HG02852 (cell line): ENCODE results near the gene KLHL15.
"Not testable (repeated sequence)": the region's sequence is repeated elsewhere in the genome, so short reads cannot be mapped to it uniquely, and the experiment has no call there.

Experiments
- ATAC-seq: cut with Tn5 transposase; IDR thresholded peaks from one replicate; pipeline ENCODE4 v1.9.1; 2021; ENCODE audit warnings: mild to moderate bottlenecking, moderate library complexity; ENCODE audit not compliant: unreplicated experiment

The KLHL15 gene, protein sequence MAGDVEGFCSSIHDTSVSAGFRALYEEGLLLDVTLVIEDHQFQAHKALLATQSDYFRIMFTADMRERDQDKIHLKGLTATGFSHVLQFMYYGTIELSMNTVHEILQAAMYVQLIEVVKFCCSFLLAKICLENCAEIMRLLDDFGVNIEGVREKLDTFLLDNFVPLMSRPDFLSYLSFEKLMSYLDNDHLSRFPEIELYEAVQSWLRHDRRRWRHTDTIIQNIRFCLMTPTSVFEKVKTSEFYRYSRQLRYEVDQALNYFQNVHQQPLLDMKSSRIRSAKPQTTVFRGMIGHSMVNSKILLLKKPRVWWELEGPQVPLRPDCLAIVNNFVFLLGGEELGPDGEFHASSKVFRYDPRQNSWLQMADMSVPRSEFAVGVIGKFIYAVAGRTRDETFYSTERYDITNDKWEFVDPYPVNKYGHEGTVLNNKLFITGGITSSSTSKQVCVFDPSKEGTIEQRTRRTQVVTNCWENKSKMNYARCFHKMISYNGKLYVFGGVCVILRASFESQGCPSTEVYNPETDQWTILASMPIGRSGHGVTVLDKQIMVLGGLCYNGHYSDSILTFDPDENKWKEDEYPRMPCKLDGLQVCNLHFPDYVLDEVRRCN

DNA sequence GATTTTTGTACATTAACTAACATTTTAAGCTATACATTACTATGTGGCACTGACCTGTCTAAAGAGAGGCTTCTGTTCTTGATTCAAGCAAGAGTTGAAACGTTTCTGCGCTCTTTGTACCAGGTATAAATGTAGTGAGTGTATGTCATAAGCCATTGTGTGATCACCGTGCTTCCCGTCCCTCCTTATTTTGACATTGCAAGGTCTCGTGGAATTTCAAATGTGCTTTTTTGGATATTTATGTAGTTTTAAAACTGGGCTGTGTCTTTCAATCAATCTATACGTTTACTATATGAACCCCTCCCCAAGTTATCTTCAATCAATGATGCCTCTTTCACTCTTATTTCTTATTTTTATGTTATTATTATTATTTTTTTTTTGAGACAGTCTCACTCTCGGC lies at the start of gene KLHL15:
TSS of gene KLHL15 (minus strand) at position 101 of the 400 bp plus-strand sequence. CDS start 20,493 bp downstream, outside the sequence.
- no peak for ATAC-seq

DNA sequence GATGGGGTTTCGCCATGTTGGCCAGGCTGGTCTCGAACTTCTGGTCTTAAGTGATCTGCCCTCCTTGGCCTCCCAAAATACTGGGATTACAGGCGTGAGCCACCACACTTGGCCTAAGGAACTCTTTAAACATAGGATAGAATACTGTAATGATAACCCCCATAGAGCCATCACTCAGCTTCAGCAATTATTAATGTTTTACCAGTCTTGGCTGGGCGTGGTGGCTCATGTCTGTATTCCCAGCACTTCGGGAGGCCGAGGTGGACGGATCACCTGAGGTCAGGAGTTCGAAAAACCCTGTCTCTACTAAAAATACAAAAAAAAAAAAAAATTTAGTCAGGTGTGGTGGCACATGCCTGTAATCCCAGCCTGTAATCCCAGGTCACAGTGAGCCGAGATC lies 42.9 kb upstream of the KLHL15 start:
- no peak for ATAC-seq

DNA sequence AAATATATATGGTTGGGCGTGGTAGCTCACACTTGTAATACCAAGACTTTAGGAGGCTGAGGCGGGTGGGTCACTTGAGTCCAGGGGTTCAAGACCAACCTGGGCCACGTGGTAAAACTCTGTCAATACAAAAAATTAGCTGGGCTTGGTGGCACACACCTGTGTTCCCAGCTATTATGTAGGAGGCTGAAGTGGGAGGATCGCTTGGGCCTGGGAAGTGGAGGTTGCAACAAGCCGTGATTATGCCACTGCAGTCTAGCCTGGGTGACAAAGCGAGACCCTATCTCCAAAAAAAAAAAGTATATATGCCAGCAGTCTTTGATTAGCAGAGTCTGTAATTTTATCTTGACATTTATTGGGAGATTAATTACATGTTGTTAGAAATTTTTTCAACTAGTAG lies 36.5 kb upstream of the KLHL15 start:
- no peak for ATAC-seq

DNA sequence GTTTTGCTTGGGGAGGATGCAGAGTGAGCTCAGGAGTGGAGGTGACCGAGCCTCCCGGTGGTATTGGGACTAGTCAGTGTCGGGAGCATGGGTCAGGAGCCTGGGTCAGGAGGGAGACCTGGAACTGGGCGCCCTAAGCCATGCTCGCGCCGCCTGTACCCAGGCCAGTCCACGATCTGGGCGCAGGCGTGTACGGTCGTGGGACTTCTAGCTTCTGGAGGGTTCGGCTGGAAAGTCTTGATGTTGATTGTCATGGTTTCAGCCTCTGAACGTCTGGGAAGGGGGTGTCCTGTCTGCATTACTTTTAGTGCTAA lies 28.0 kb upstream of the KLHL15 start:
- ATAC-seq, result peak; percentile 15

DNA sequence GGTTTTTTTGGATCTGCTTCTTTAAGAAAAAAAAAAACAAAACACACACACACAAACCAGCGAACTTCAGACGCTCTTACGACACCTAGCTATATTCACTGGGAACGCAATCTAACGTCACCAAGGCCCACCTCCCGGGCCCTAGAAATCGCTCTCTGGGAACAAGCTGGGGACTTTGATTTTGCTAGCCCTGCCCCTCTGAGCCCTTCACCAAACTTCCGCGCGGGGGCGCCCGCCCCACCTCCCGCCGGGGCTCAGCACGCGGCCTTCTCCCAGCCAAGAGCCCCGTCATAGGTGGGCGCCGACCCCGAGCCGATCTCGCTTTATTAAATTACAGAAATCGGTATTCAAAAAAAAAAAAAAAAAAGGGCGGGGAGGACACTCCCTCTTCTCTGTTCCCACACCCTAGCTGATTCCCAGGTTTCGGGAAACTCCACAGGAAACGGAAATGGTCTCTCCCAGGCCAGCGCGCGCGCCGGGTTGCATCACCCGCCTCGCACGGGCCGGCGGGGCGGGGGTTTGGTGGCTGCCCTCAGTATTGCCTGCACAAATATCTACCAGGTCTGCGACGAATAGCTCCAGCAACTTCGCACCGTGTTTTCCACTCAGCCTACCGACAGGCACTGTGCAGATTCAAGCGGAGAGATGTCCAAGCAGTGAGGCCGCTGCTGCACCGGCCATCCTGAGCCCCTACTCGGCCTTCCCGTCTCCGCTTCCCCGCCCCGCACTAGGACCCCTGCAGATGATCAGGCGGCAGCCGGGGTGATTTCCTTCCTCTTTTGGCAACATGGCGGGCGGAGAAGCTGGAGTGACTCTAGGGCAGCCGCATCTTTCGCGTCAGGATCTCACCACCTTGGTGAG lies 27.4 kb upstream of the KLHL15 start, which contains the start of gene EIF2S3:
TSS of gene EIF2S3 (plus strand) at position 775 of the 861 bp plus-strand sequence. CDS start at position 788, 13 bp downstream.
- peak; percentile 90 for ATAC-seq

DNA sequence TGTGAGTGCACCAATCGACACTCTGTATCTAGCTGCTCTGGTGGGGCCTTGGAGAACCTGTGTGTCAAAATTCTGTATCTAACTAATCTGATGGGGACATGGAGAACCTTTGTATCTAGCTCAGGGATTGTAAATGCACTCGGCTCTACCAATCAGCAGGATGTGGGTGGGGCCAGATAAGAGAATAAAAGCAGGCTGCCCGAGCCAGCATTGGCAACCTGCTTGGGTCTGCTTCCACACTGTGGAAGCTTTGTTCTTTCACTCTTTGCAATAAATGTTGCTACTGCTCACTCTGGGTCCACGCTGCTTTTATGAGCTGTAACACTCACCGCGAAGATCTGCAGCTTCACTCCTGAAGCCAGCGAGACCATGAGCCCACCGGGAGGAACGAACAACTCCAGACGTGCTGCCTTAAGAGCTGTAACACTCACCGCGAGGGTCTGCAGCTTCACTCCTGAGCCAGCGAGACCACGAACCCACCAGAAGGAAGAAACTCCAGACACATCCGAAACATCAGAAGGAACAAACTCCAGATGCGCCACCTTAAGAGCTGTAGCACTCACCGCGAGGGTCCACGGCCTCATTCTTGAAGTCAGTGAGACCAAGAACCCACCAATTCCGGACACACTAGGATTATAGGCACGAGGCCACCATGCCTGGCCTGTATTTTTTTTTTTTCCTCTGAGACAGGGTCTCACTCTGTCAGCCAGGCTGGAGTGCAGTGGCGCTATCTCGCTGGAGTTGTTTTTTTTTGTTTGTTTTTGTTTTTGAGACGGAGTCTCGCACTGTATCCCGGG lies 23.7 kb upstream of the KLHL15 start:
- ATAC-seq, result not testable (repeated sequence)

DNA sequence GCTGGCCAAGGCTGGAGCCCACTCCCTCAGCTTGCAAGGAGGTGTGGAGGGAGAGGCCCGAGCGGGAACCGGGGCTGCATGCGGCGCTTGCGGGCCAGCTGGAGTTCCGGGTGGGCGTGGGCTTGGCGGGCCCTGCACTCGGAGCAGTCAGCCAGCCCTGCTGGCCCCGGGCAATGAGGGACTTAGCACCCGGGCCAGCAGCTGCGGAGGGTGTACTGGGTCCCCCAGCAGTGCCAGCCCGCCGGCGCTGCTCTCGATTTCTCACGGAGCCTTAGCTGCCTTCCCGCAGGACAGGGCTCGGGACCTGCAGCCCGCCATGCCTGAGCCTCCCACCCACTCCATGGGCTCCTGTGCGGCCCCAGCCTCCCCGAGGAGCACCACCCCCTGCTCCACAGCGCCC lies 22.7 kb upstream of the KLHL15 start:
- ATAC-seq, result not testable (repeated sequence)

DNA sequence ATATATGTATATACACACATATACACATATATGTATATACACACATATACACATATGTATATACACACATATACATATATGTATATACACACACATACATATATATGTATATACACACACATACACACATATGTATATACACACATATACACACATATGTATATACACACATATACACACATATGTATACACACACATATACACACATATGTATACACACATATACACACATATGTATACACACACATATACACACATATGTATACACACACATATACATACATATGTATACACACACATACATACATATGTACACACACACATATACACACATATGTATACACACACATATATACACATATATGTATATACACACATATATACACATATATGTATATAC lies 19.1 kb upstream of the KLHL15 start:
- not testable (repeated sequence) for ATAC-seq

DNA sequence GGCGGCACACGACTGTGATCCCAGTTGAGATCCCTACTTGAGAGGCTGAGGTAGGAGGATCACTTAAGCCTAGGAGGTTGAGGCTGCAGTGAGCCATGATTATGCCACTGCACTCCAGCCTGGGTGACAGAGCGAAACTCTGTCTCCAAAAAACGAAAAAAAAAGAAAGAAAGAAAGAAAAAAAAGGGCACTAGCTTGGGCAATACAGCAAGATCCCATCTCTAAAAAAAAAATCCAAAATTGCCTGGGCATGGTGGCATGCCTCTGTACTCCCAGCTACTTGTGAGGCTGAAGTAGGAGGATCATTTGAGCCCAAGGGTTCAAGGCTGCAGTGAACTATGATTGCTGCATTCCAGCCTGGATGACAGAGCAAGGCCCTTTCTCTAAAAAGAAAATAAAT lies 10.7 kb upstream of the KLHL15 start:
- no peak for ATAC-seq

DNA sequence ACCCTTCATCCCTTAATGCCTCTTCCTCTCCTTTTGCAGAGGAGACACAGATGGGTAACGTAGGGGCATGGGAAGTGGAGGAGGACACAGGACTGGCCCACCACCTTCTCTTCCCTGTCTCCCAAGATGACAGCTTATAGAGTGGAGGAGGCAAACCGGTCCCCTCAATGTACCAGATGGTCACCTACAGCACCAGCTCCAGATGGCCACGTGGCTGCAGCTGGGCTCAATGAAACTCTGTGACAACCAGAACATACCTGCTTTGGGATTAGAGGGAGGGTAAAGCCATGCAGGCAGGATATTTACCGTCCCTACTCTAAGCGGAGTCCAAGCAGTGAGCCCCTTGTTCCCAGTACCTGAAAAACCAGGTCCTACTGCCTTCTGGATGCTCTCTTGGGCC lies 7.5 kb upstream of the KLHL15 start:
- no peak for ATAC-seq

DNA sequence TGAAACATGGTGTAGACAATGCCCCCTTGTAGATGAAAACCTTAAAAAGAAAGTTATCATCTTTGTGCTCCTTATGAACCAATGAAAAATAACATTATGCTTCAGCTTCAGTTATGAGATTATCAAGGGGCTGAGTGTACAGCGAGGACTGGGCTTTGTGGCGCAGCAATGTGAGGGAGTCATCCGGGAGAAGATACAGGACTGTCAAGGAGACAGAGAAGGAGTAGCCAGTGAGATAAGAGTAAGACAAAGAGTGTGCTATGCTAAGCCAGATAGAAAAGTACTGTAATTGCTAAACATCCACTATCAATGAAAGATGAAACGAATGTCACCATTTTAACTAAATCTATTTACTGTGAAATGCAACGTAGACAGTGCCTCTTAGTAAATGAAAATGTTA lies 3.6 kb upstream of the KLHL15 start:
- no peak for ATAC-seq

DNA sequence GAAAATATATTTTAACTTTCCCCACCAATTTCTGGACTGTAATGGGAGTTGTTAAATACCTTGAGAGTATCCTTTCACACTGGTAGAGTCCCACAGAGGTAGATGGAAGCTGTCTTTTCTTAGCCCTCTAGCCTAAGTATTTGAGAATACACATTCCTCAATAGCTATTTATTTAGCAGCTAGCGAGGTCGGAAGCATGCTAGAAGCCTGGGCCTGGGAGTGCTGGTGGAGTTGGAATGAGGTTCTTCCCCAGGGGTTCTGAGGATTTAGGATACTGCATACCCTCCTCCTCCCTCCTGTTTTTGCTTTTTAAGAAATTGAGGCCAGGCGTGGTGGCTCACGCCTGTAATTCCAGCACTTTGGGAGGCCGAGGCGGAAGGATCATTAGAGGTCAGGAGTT lies 999 bp upstream of the KLHL15 start:
- ATAC-seq, result no peak

DNA sequence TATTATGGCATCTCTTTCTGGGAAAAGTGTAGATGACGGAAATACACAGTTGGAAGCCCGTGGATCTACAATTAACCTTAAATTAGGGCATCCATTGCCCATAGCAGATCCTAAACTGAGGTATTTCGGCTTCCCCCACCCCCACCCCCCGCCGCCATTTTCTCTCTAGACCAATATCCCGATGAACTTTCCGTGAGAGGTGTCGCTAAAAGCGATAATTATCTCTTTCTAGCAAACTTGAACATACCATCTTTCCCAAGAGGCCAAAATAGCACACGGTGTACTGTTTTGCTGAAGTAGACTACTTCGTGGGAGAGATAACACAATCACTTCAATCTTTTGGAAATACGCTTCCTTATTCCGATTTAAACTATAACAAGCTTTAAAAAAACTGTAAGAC lies 554 bp downstream of the KLHL15 start:
- no peak for ATAC-seq

DNA sequence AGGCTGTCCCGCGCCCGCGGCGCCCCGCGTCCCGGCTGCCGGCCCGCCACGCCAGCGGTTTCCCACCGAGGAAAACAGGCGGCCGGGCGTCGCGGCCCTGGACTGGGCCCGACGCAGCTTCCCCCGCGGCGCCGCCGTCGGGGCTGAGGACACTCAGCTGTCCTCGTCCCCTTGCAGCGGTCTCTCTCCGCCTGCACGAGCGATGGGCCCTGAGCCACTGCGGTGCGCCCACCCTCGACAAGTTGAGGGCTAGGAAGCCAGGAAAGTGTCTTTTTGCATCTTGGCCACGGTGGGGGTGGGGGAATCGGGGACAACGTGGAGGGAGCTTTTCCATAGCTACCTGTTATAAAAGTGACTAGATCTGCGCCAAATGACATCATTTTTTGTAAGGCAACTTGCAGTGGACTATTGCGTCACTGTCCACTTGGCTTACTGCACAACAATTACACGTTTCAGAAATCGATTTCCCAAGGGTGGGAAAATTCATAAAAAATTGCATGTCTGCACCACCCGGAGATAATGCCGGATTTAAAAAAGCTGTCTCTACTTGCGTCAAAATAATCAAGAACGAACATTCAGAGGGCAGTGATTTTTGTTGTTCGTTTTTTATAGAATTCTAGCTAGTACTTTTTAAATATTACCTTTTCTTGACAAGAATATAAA lies 1.1 kb downstream of the KLHL15 start:
- peak; percentile 25 for ATAC-seq

DNA sequence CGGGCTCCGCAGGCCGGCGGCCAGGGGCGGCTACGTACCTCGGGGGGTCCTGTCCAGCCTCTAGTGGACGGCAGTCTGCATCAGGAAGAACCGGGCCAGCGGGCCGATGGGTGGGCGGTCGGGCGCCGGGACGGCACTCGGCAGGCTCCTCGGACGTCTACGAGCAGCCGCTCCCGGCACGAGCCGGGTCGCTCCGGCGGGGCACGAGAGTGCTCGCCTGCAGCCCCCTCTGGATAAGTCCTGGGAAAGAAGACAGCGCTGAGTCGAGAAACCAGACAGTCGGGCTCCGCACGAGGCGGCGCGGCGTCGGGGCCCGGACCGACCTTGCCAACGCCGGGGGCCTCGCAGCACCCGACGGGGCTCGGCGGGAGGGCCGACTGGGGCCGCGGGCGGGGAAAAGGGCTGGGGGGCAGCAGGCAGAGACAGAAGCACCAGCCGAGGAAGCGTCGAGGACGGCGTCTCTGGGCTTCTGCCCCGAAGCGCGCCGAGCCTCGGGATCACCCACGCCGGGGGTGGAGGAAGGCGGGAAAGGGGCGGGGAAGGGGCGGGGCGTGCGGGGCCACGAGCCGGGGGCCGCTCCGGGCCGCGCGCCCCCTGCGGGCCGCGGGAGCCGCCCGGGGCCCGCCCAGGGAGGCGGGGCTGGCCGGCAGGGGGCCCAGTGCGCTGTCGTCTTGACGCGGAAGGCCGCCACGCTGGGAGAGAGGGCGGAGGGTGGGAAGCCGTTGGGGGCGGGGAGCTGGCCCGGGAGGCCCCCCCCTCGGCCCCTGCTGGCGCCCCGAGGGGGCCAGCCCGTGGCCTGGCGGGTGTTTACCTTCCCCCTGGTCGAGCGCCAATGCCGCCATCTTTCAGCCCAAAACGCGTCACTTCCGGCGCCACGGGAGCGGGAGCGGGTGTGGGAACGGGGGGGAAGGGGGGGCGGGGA lies 1.9 kb downstream of the KLHL15 start:
- peak; percentile 81 for ATAC-seq

DNA sequence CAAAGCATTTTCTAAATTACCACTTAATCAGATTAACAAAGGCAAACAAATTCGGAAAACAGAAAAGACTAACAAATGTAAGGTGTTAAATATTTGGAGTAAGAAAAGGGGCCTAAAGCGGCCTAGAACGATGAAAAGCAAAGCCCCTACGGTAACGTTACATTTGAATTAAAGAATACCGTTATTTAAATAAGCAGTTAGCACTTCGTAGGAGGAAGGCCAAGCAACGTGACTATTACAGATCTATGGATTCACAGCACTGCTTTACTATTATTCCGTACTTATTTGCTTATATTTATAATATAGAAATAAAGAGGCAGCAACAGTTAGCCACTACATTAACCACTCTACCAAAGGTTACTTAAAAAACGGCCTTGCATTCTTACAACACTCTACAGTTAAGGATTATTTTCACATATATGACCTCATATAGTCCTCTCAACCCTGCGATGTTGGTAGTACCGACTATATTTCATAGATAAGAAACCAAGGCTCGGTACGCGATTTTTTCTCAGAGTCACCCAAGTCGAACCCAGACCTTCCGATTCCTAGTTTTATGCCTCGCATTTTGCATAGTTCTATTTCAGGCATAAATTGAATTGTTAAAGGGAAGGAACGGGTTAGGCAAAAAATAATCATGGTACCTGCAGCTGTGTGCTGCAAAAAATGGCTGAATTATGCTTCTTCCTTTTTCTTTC lies 2.9 kb downstream of the KLHL15 start:
- ATAC-seq, result peak; percentile 8

DNA sequence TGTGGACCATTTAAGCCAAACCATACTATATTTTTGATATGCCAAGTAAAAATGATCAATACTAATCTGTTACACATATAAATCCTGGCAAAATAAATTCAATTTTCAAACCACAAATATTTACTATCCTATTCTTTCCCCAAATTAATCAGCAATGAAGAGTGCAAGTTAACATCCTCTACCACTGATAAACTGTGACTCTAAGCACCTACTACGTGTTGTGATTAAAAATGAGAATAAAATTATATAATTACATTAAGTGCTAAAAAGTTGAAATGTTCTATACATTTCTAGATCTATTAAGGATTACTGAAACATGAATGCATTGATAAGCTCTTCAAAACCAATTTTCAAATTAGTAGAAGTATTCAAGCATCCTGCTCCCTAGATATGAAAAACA lies 3.4 kb downstream of the KLHL15 start:
- ATAC-seq, result no peak

DNA sequence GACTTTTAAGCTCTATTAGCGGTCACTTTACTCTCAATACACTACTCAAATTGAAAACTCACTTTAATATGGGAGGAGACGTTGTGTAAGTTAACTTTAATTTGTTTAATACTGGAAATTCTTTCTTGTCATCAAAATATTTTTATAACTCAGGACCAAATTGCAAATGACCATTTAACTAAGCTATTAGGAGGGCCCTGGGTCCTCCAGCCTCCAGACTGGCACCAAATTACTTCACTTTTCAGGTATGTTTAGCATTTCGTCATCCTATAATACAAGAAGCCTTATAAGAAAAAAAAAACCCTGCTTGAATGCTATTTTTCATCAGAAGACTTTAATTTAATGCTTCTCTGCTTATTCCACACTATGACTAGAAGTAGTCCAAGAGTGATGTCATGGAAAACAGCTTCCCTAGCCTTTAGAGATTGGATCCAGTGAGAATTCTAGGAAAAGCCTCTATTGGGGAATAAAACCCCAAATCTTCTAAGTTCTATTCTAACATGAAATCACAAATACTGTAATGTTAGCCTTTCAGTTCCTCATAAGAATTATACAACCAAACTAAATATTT lies 6.6 kb downstream of the KLHL15 start:
- no peak for ATAC-seq
